GM12878 (cell line): ENCODE data around the gene NPR2. TPM values are rescaled to one million over a fixed set of nuclear protein-coding genes. Genes with fewer than 3 reads are reported as not detected.

Experiments used
- ATAC-seq: fragments of 200-7000 bp; cut with Tn5 transposase; 3 replicates; pipeline ENCODE4 v1.9.1; 2020; ENCODE audit warnings: mild to moderate bottlenecking, moderate library complexity
- BruUV-seq: library from RNA; stranded (reverse); fragments of 400-500 nt; replicated peaks from 2 replicates; lab custom pipeline; 2021; lab: Mats Ljungman, UMichigan
- CTCF ChIA-PET: fragments of 300-600 bp; sonication (Branson Sonifier 250); formaldehyde crosslinking; extraction: SDS; loops from one replicate; lab custom pipeline; 2021; ENCODE audit warnings: inconsistent platforms; lab: Yijun Ruan, JAX
- POLR2A ChIA-PET: fragments of 350-600 bp; formaldehyde crosslinking; extraction: SDS; loops from one replicate; lab custom pipeline; 2021; ENCODE audit warnings: inconsistent platforms; lab: Charles Lee
- RAD21 ChIA-PET: fragments of 300-600 bp; sonication (Branson Sonifier 250); formaldehyde crosslinking; loops from one replicate; lab custom pipeline; 2023; ENCODE audit warnings: antibody characterized with exemption; ENCODE audit not compliant: unreplicated experiment; lab: Charles Lee
- SMC1A ChIA-PET: fragments of 300-600 bp; sonication (Branson Sonifier 250); formaldehyde crosslinking; loops from one replicate; lab custom pipeline; 2023; ENCODE audit not compliant: unreplicated experiment, uncharacterized antibody; lab: Charles Lee
- DNase-seq: peaks from one replicate; pipeline ENCODE4 v3.0.0-alpha.2; 2011; ENCODE audit warnings: low read depth, low spot score
- FAIRE-seq: peaks from 3 replicates; lab custom pipeline; 2011; peaks lifted over from hg19 to GRCh38; lab: Jason Lieb, UNC
- H2AFZ ChIP-seq: 2 replicates; pipeline ENCODE4 v1.6.0; 2011; ENCODE audit warnings: low read depth, low read length, control low read depth; ENCODE audit not compliant: control insufficient read depth
- H3K27ac ChIP-seq: 2 replicates; pipeline ENCODE4 v1.5.1; 2011; ENCODE audit warnings: control low read depth; ENCODE audit not compliant: control insufficient read depth, insufficient read depth
- H3K27me3 ChIP-seq, 2 experiments: replicated peaks in 1 of 2; 2 replicates each; pipeline versions ENCODE4 v1.6.0 to v1.6.1; 2011; ENCODE audit warnings: low read length in 1 of 2; ENCODE audit not compliant: control insufficient read depth in 2 of 2, insufficient read depth in 2 of 2
- H3K36me3 ChIP-seq, 2 experiments: 2 replicates each; pipeline ENCODE4 v1.5.1; 2011; ENCODE audit warnings: low read length in 1 of 2; ENCODE audit not compliant: control insufficient read depth in 2 of 2, insufficient read depth in 2 of 2
- H3K4me1 ChIP-seq: 2 replicates; pipeline ENCODE4 v1.6.1; 2011; ENCODE audit warnings: mild to moderate bottlenecking, low read length, moderate library complexity, mixed read lengths; ENCODE audit not compliant: control insufficient read depth, insufficient read depth
- H3K4me2 ChIP-seq: 2 replicates; pipeline ENCODE4 v1.6.0; 2011; ENCODE audit warnings: control low read depth; ENCODE audit not compliant: control insufficient read depth, insufficient read depth
- H3K4me3 ChIP-seq: fragments of 200-600 bp; sonication (generic); 2 replicates; pipeline ENCODE4 v1.5.1; 2016
- H3K79me2 ChIP-seq: 2 replicates; pipeline ENCODE4 v1.6.0; 2011; ENCODE audit warnings: low read length; ENCODE audit not compliant: control insufficient read depth, insufficient read depth
- H3K9ac ChIP-seq: 2 replicates; pipeline ENCODE4 v1.8.0; 2011; ENCODE audit warnings: low read length, control low read depth, mixed read lengths; ENCODE audit not compliant: control insufficient read depth, insufficient read depth
- H3K9me3 ChIP-seq: replicated peaks from 3 replicates; pipeline ENCODE4 v1.5.1; 2011; ENCODE audit warnings: mild to moderate bottlenecking, low read length; ENCODE audit not compliant: control insufficient read depth, insufficient read depth
- H4K20me1 ChIP-seq: 2 replicates; pipeline ENCODE4 v1.6.0; 2011; ENCODE audit not compliant: control insufficient read depth, insufficient read depth
- ATF3 ChIP-seq: IDR thresholded peaks from 2 replicates; pipeline ENCODE4 v1.6.1; 2011; ENCODE audit warnings: low read depth, mild to moderate bottlenecking, low read length, moderate library complexity, borderline replicate concordance; ENCODE audit errors: extremely low read depth
- ATF7 ChIP-seq: fragments of 450-650 bp; IDR thresholded peaks from 2 replicates; pipeline ENCODE4 v1.6.1; 2016; ENCODE audit warnings: low read depth, mild to moderate bottlenecking
- IRF5 ChIP-seq: fragments of 450-650 bp; IDR thresholded peaks from 2 replicates; pipeline ENCODE4 v1.6.1; 2017; ENCODE audit warnings: borderline replicate concordance
- JUNB ChIP-seq: IDR thresholded peaks from 2 replicates; pipeline ENCODE4 v1.6.1; 2016; ENCODE audit warnings: antibody characterized with exemption, mild to moderate bottlenecking
- RUNX3 ChIP-seq: IDR thresholded peaks from 2 replicates; pipeline ENCODE4 v1.6.1; 2012; ENCODE audit warnings: low read length, inconsistent platforms
- YY1 ChIP-seq: IDR thresholded peaks from 2 replicates; pipeline ENCODE4 v1.6.1; 2011; ENCODE audit warnings: low read depth, mild to moderate bottlenecking, low read length
- ZNF217 ChIP-seq: fragments of 450-650 bp; IDR thresholded peaks from 2 replicates; pipeline ENCODE4 v1.6.1; 2017; ENCODE audit warnings: antibody characterized with exemption, mild to moderate bottlenecking
- ZNF384 ChIP-seq: IDR thresholded peaks from 2 replicates; pipeline ENCODE4 v1.6.1; 2012; ENCODE audit warnings: low read depth, mild to moderate bottlenecking, low read length, improper control_type of control experiment, borderline replicate concordance
- WGBS: methylation state at CpG from one replicate; pipeline ENCODE4 v1.1.6; 2016; ENCODE audit warnings: low lambda C conversion rate; ENCODE audit not compliant: insufficient replicate concordance, insufficient coverage; ENCODE audit errors: missing lambda C conversion rate; 5-methylcytosine and 5-hydroxymethylcytosine counted together
- in situ Hi-C: fragments of 300-500 bp; cut with MboI; formaldehyde crosslinking; loops from 9 replicates; pipeline ENCODE4 v1.14.3; 2018; ENCODE audit warnings: mixed read lengths
- intact Hi-C: fragments of 100-400 bp; cut with micrococcal nuclease; formaldehyde crosslinking; loops from one replicate; pipeline ENCODE4 v1.14.2; 2022; ENCODE audit not compliant: unreplicated experiment
- polyA plus RNA-seq, 11 experiments: library from polyadenylated mRNA; depleted of rRNA in 4 of 11; unstranded in 6 of 11; stranded (reverse) in 5 of 11; fragments of >200 nt; fragmentation: Nextera tagmentation in 4 of 11; fragmentation: Illumina TruSeq in 1 of 11; extraction: Ambion mirVana in 4 of 11; extraction: Trizol in 1 of 11; gene quantifications; 1 replicate in 1 of 11; 2 replicates in 10 of 11; pipeline versions ENCODE4 v1.2.1 to v1.2.3, GENCODE V29; 2011 to 2016; ENCODE audit warnings: inconsistent platforms in 2 of 11, missing spikeins in 2 of 11, low read depth in 1 of 11
- total RNA-seq, 4 experiments: library from RNA; depleted of rRNA in 3 of 4; stranded (reverse); fragments of >200 nt in 3 of 4; fragmentation: Illumina TruSeq in 1 of 4; extraction: Trizol in 1 of 4; gene quantifications; 2 replicates each; pipeline versions ENCODE4 v1.2.1 to v1.2.3, GENCODE V29; 2013 to 2021

Gene NPR2
- total and polyA plus RNA-seq, 10 of the 15 experiments (the other 5 are each of a cell fraction or from before 2014, with no cell fraction given), result 2.0 to 20.9 (median 6.8) TPM

- in situ Hi-C loops, result no loop called here
- ChIA-PET POLR2A (no interaction called here), CTCF (interaction anchor here (3.3 kb wide), 1 partner anchor 30 kb away, joined by 14 read pairs; no protein-coding TSS in a partner anchor), RAD21 (interaction anchor here (1.6 kb wide), 1 partner anchor 19 kb away, joined by 4 read pairs; the partner anchor contains the start of gene HINT2), SMC1A (no interaction called here)
- Histone ChIP-seq H4K20me1 (no peaks in the 10 kb centered on the region), H3K4me2 (no peak overlapping the region), H3K79me2 (no peaks in the 10 kb centered on the region), H3K27me3 (no peaks in the 10 kb centered on the region), H3K9me3 (no peaks in the 10 kb centered on the region), H3K4me3 (no peak overlapping the region), H3K4me1 (peaks cover 21% of the 10 kb centered on the region), H3K36me3 (peaks cover 0 to 6% of the 10 kb centered on the region in 2 experiments; a peak in 2 of 4 replicates), H2AFZ (no peak overlapping the region), H3K27ac (no peak overlapping the region), H3K9ac (no peak overlapping the region)
- no TSS peak for BruUV-seq
- intact Hi-C loops, result no loop called here
- no peak for ATAC-seq
- TF ChIP-seq YY1 (no peak), JUNB (peak; percentile 44; the same call in 1 of the 2 replicates), ZNF217 (no peak)
- FAIRE-seq, result no peak
- no peak for DNase-seq
Measured at GRCh38 chr9:35795695-35796094, 4.3 kb downstream of the NPR2 start.

GRCh38 chr9:35797311-35798109 is 6.1 kb downstream of the NPR2 start:
- in situ Hi-C loops (no loop called here), intact Hi-C loops (no loop called here)
- CTCF ChIA-PET, result interaction anchor here (0.5 to 3.3 kb wide), 6 partner anchors 7 to 153 kb away, joined by 3 to 14 read pairs (median 4); partner anchors contain the start of gene HINT2
- no peaks in the 10 kb centered on the region for H3K27me3 ChIP-seq
- H2AFZ ChIP-seq, result no peak overlapping the region
- peak; percentile 66 for ATAC-seq
- no peaks in the 10 kb centered on the region for H4K20me1 ChIP-seq
- BruUV-seq, result no TSS peak
- peaks cover 21% of the 10 kb centered on the region for H3K4me1 ChIP-seq
- H3K9ac ChIP-seq, result no peak overlapping the region
- DNase-seq, result no peak
- H3K36me3 ChIP-seq, result peaks cover 0 to 13% of the 10 kb centered on the region in 2 experiments; a peak in 2 of 4 replicates
- H3K27ac ChIP-seq, result no peak overlapping the region
- H3K9me3 ChIP-seq, result no peaks in the 10 kb centered on the region
- SMC1A ChIA-PET, result interaction anchor here (0.9 kb wide), 1 partner anchor 9 kb away, joined by 4 read pairs; no protein-coding TSS in a partner anchor
- no peak overlapping the region for H3K4me3 ChIP-seq
- no peaks in the 10 kb centered on the region for H3K79me2 ChIP-seq
- 71% methylated on average over 6 of the region's 6 CpGs for WGBS
- FAIRE-seq, result peak; percentile 41
- RAD21 ChIA-PET, result no interaction called here
- TF ChIP-seq ATF7, result peak; percentile 83
- peak; percentile 60 for TF ChIP-seq RUNX3
- TF ChIP-seq ATF3, result no peak
- peak; percentile 26; the same call in 1 of the 2 replicates for TF ChIP-seq ZNF384
- no peak for TF ChIP-seq IRF5
- POLR2A ChIA-PET, result interaction anchor here (0.7 kb wide), 1 partner anchor 22 kb away, joined by 4 read pairs; no protein-coding TSS in a partner anchor
- H3K4me2 ChIP-seq, result peak overlapping the region; percentile 21
